Parietal lobe (tissue), 2 donors: ENCODE results near the gene GLI1. TPM values are rescaled to one million over a fixed set of nuclear protein-coding genes. Genes with fewer than 3 reads are reported as not detected.

Source experiments
- small RNA-seq: library from RNA; depleted of rRNA; stranded (forward); fragments of <200 nt; gene quantifications from one replicate; pipeline ENCODE3, GENCODE V24; 2014; ENCODE audit warnings: low replicate concordance
- total RNA-seq: library from RNA; depleted of rRNA; stranded (reverse); fragments of >200 nt; gene quantifications from one replicate; pipeline ENCODE4 v1.2.3, GENCODE V29; 2014

Gene GLI1
- 0.63 TPM for total RNA-seq

GRCh38 chr12:57459750-57460467 is at the start of gene GLI1:
GLI1 (plus strand) TSS chr12:57459785; CDS start chr12:57463692, 3,907 bp downstream.

GRCh38 chr12:57430931-57431566 is 28.5 kb upstream of the GLI1 start, which contains the start of gene R3HDM2:
R3HDM2 (minus strand) TSS chr12:57431043; CDS start chr12:57310428, 120,615 bp downstream.

GRCh38 chr12:57434517-57435223 is 24.9 kb upstream of the GLI1 start, which contains the start of gene INHBC:
INHBC (plus strand) TSS chr12:57434784; CDS start chr12:57434887, 103 bp downstream.

GRCh38 chr12:57454566-57455373 is 4.8 kb upstream of the GLI1 start, which contains the start of gene INHBE:
INHBE (plus strand) TSS chr12:57455307; CDS start chr12:57455537, 230 bp downstream.

GRCh38 chr12:57479376-57480115 is 20.0 kb downstream of the GLI1 start, which contains the start of gene ARHGAP9:
ARHGAP9 (minus strand) TSS chr12:57479866; CDS start chr12:57479406, 460 bp downstream.

GRCh38 chr12:57487597-57488401 is 28.2 kb downstream of the GLI1 start, which contains the start of gene MARS1:
MARS1 (plus strand) TSS chr12:57488068; CDS start chr12:57488091, 23 bp downstream.

GRCh38 chr12:57520053-57520818 is 60.7 kb downstream of the GLI1 start, which contains the start of gene DDIT3:
DDIT3 (minus strand) TSS chr12:57520514; CDS start chr12:57517406, 3,108 bp downstream.

Small RNA genes within 50 kb of the gene (small RNA-seq; reads per million reads assigned to genes)
- gene MIR616 (not detected), gene RNU6-879P (not detected)

Other genes with a start within 250 kb of the GLI1 start
- gene NXPH4, start 243.0 kb upstream of the GLI1 start, total RNA-seq = 1.6 TPM
- 32.2 TPM for gene SHMT2, start 230.1 kb upstream of the GLI1 start, total RNA-seq
- gene STAC3, start 208.6 kb upstream of the GLI1 start, total RNA-seq = 0.94 TPM
- 38.5 TPM for gene R3HDM2, start 28.7 kb upstream of the GLI1 start, total RNA-seq
- not detected for gene INHBC, start 25.0 kb upstream of the GLI1 start, total RNA-seq
- not detected for gene INHBE, start 4.5 kb upstream of the GLI1 start, total RNA-seq
- 0.94 TPM for gene ARHGAP9, start 20.1 kb downstream of the GLI1 start, total RNA-seq
- 122 TPM for gene MARS1, start 28.3 kb downstream of the GLI1 start, total RNA-seq
- gene DDIT3, start 60.7 kb downstream of the GLI1 start, total RNA-seq = 3.8 TPM
- gene MBD6, start 63.0 kb downstream of the GLI1 start, total RNA-seq = 6.3 TPM
- gene DCTN2, start 87.4 kb downstream of the GLI1 start, total RNA-seq = 153 TPM
- 97.0 TPM for gene KIF5A, start 90.3 kb downstream of the GLI1 start, total RNA-seq
- gene PIP4K2C, start 131.4 kb downstream of the GLI1 start, total RNA-seq = 13.8 TPM
- 81.7 TPM for gene DTX3, start 145.0 kb downstream of the GLI1 start, total RNA-seq
- 40.7 TPM for gene ARHGEF25, start 151.7 kb downstream of the GLI1 start, total RNA-seq
- gene B4GALNT1, start 173.4 kb downstream of the GLI1 start, total RNA-seq = 103 TPM
- gene OS9, start 234.3 kb downstream of the GLI1 start, total RNA-seq = 115 TPM